Heart right ventricle (tissue), 16 donors: ENCODE data around the gene TRNT1. TPM values are rescaled to one million over a fixed set of nuclear protein-coding genes. Genes with fewer than 3 reads are reported as not detected.
A peak's percentile ranks its signal among the peaks of the same experiment; 100 is the strongest.

Source experiments
- ATAC-seq, 8 donors: fragments of 200-7000 bp; cut with Tn5 transposase; one replicate each; pipeline ENCODE4 v1.9.1; 2020; ENCODE audit warnings: mild to moderate bottlenecking in 8 of 8, moderate library complexity in 8 of 8, moderate number of reproducible peaks in 1 of 8
- DNase-seq, 2 donors: peaks; one replicate each; pipeline ENCODE4 v3.0.0-alpha.2; 2020
- H3K27ac ChIP-seq, 10 donors: fragments of 200-600 bp; sonication (generic) in 2 of 10; one replicate each; pipeline versions ENCODE4 v1.5.0 to v1.8.0; 2020 to 2022; ENCODE audit warnings: mild to moderate bottlenecking in 3 of 10
- H3K27me3 ChIP-seq, 7 donors: fragments of 200-600 bp; one replicate each; pipeline ENCODE4 v1.8.0; 2021 to 2022; ENCODE audit warnings: mild to moderate bottlenecking in 2 of 7
- H3K36me3 ChIP-seq, 9 donors: fragments of 200-600 bp; sonication (generic) in 1 of 9; one replicate each; pipeline versions ENCODE4 v1.5.0 to v1.8.0; 2020 to 2022; ENCODE audit warnings: mild to moderate bottlenecking in 2 of 9
- H3K4me1 ChIP-seq, 9 donors: fragments of 200-600 bp; sonication (generic) in 1 of 9; one replicate each; pipeline versions ENCODE4 v1.5.0 to v1.8.0; 2020 to 2022; ENCODE audit warnings: mild to moderate bottlenecking in 4 of 9
- H3K4me3 ChIP-seq, 10 donors: fragments of 200-600 bp; sonication (generic) in 2 of 10; one replicate each; pipeline versions ENCODE4 v1.5.0 to v1.8.0; 2020 to 2022; ENCODE audit warnings: mild to moderate bottlenecking in 7 of 10, moderate library complexity in 2 of 10
- H3K9me3 ChIP-seq, 11 donors: fragments of 200-600 bp in 10 of 11; sonication (generic) in 2 of 11; one replicate each; pipeline versions ENCODE4 v1.5.0 to v1.8.0; 2013 to 2022; ENCODE audit warnings: mild to moderate bottlenecking in 2 of 11, control low read depth in 1 of 11, moderate library complexity in 1 of 11
- WGBS, 2 donors: extraction: QIAGEN DNeasy Blood & Tissue Kit; methylation state at CpG; one replicate each; pipeline ENCODE4 v1.1.7; 2013; ENCODE audit warnings: inconsistent platforms in 1 of 2; 5-methylcytosine and 5-hydroxymethylcytosine counted together
- intact Hi-C, 10 donors: fragments of 100-400 bp; cut with DNase I; formaldehyde crosslinking; loops; one replicate each; pipeline versions ENCODE4 v1.11.1 to v1.14.2; 2022
- long read RNA-seq, 3 donors: library from polyadenylated mRNA; unstranded; transcript quantifications; one replicate each; pipeline ENCODE4 v2.0.0, GENCODE V29; 2020 to 2021
- polyA plus RNA-seq, 2 donors: library from polyadenylated mRNA; stranded (reverse); fragments of 200-250 nt; gene quantifications; one replicate each; pipeline ENCODE4 v1.2.3, GENCODE V29; 2013
- total RNA-seq, 10 donors: library from RNA; stranded (reverse); fragmentation: NEBNext Ultra II Directional in 3 of 10; extraction: Animal tissue kit (Norgen Biotek cat#: 25700) in 3 of 10; gene quantifications; one replicate each; pipeline versions ENCODE4 v1.2.1 to v1.2.4, GENCODE V29; 2021 to 2023
- TF ChIP-seq, protein P1 (sequence below), 9 donors: fragments of 200-600 bp; sonication (generic) in 2 of 9; IDR thresholded peaks; one replicate each; pipeline versions ENCODE4 v1.5.0 to v1.8.0; 2021 to 2022; ENCODE audit warnings: antibody characterized with exemption in 9 of 9, mild to moderate bottlenecking in 5 of 9, moderate library complexity in 1 of 9
- donor health status: Arrhythmogenic right ventricular cardiomyopathy.
- donor health status: ischemic (EF 13 %, LVEDD 7.1; RV severe dilation, severe dysfunction).
- donor health status: healthy with polysubstance abuse.
- donor health status: DM: no; HTN: yes; CAD: no.
- donor health status: DM: no; HTN: no; CAD: no.
- donor health status: ischemic (EF 25% LVEDD 6.9; RV normal size, moderate dysfunction).
- donor health status: ischemic (EF 25% LVEDD 5.7; RV mildly dilated, moderate dysfunction).
- donor health status: healthy.
- donor health status: DM: yes; HTN: yes; CAD: no.
- donor health status: Ischemic cardiomyopathy.
- donor health status: ischemic (EF 35%, LVEDD 5.7; RV mildly dilated, moderate dysfunction).
- donor health status: nonischemic (EF 11% LVEDD 7.7; RV severe dilation, severe dysfunction).
- donor health status: DM: yes; HTN: yes; CAD: no.
- donor health status: PGD.
- donor health status: ischemic (EF 29% LVEDD 5.4; RV normal size, mild dysfunction).
- donor health status: nonischemic (EF 23%, LVEDD 6.1; RV moderate dilation, normal function).

The TRNT1 gene
- 10 to 100 TPM in 7 of 10 donors, 1 to 10 TPM in 3; 5.8 to 14.5 (median 10.8) TPM for total RNA-seq
- polyA plus RNA-seq: 10 to 100 TPM in 1 of 2 donors, 1 to 10 TPM in 1; 9.1 to 10.6 TPM
- long read RNA-seq, donor 1, transcript TRNT1-201 (8 exons, 2,276 nt): major isoform, 9 of 17 reads
- long read RNA-seq, donor 1, partial matches to known transcripts: 4 of 17 reads
- long read RNA-seq, donor 1, other reads (novel, unspliced or antisense): 4 of 17 reads
- long read RNA-seq, donor 2, transcript TRNT1-201 (8 exons, 2,276 nt): major isoform, 11 of 15 reads
- long read RNA-seq, donor 2, partial matches to known transcripts: 1 of 15 reads
- long read RNA-seq, donor 2, other reads (novel, unspliced or antisense): 0 of 15 reads
- long read RNA-seq, donor 3, transcript TRNT1-201 (8 exons, 2,276 nt): major isoform, 59 of 94 reads
- long read RNA-seq, donor 3, partial matches to known transcripts: 8 of 94 reads
- long read RNA-seq, donor 3, other reads (novel, unspliced or antisense): 21 of 94 reads

- peaks cover 3 to 34% (median 24%) of the 10 kb centered on the region in 9 donors for H3K4me1 ChIP-seq
- H3K36me3 ChIP-seq: peaks cover 0 to 30% (median 20%) of the 10 kb centered on the region in 9 donors
- peak; percentile 96 for DNase-seq
- intact Hi-C loops: loop anchor here in 2 of 10 donors (2.0 to 10.0 kb wide), 3 partner anchors 51 to 1178 kb away; partner anchors contain the start of genes CRBN (in 2 of the 2) and SETMAR (in 1 of the 2)
- H3K9me3 ChIP-seq: no peaks in the 10 kb centered on the region
- TF ChIP-seq, protein P1, sequence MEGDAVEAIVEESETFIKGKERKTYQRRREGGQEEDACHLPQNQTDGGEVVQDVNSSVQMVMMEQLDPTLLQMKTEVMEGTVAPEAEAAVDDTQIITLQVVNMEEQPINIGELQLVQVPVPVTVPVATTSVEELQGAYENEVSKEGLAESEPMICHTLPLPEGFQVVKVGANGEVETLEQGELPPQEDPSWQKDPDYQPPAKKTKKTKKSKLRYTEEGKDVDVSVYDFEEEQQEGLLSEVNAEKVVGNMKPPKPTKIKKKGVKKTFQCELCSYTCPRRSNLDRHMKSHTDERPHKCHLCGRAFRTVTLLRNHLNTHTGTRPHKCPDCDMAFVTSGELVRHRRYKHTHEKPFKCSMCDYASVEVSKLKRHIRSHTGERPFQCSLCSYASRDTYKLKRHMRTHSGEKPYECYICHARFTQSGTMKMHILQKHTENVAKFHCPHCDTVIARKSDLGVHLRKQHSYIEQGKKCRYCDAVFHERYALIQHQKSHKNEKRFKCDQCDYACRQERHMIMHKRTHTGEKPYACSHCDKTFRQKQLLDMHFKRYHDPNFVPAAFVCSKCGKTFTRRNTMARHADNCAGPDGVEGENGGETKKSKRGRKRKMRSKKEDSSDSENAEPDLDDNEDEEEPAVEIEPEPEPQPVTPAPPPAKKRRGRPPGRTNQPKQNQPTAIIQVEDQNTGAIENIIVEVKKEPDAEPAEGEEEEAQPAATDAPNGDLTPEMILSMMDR (IDR thresholded peaks at IDR 0.05): no peak
- H3K27ac ChIP-seq: peak within 1 kb of the TSS; percentile 38 to 99 (median 94)
- H3K4me3 ChIP-seq: peak within 1 kb of the TSS; percentile 65 to 97 (median 88)
- H3K27me3 ChIP-seq: no peaks in the 10 kb centered on the region
- WGBS, 2 donors: 0 to 1% methylated on average over 94 to 99 of the region's 100 CpGs
- ATAC-seq: peak; percentile 99 to 100 (median 100)
These were observed at the start of gene TRNT1 for GRCh38 chr3:3126477-3127431. TRNT1 (plus strand) TSS chr3:3126940; CDS start chr3:3129041, 2,101 bp downstream.

DNA sequence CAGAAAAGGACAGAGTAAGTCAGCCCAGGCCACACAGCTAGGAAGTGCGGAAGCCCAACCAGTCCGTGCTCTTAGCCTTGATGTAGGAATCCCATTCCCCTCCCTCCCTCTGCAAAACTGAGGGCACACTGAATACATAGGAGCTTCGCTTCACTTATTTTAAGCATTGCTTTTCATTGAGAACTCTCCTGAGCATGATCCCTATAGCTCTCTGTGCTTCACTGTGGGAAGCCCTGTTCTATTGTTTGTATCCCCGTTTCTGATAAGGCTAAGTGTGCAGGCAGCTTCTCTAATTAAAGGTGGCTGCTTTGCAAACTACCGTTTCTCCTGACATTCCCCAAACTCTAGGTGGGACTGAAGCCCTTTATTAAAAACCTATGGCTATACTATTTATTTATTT, 46.4 kb upstream of the TRNT1 start:
- ATAC-seq (no peak), DNase-seq (no peak)
- H3K4me3 ChIP-seq: no peak overlapping the region
- intact Hi-C loops: no loop called here
- H3K4me1 ChIP-seq: no peaks in the 10 kb centered on the region
- TF ChIP-seq, protein P1 (IDR thresholded peaks at IDR 0.05): no peak
- no peaks in the 10 kb centered on the region for H3K9me3 ChIP-seq
- no peak overlapping the region for H3K27ac ChIP-seq
- WGBS, 2 donors: 51 to 55% methylated on average over 5 of the region's 5 CpGs
- H3K27me3 ChIP-seq: peaks cover 0 to 6% (median 0%) of the 10 kb centered on the region in 7 donors
- no peaks in the 10 kb centered on the region for H3K36me3 ChIP-seq

DNA sequence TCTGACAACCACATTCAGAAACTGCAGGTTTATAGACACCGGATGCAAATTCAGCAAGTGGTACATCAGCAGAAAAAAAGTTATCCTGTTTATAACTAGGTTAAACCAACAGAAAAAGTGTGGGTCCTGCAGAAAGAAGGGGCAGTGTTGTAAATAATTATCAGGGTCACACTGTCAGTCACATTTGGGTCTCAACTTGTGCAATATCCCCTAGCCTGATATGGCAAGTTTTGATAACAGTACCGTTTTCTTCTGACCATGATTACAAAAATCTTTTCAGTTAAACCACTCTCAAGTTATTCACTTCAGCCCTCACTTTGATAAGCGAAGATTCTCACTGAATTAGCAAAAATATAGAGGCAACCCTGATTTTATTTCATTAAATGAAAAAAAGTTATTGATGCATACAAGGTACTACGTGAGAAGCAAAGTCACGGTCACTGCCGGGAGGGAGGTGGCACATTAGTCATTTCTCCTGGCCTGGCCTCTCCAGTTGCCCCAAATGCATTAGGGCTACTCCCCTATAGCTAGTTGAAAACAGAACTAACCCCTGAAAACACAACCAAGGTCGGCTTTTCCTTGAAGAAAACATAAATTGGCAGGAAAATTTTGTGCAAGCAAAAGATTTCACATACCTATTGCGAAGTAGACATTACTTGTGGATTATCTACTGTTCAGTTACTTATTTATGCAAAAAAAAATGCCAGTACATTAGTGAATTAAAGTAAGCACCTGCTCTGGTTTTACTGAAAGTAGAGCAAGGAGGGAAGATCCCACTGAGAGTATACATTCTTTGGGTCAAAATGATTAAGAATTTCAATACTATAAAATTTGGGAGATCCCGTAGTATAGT, 45.1 kb upstream of the TRNT1 start:
- DNase-seq: no peak
- peaks cover 0 to 6% (median 0%) of the 10 kb centered on the region in 7 donors for H3K27me3 ChIP-seq
- no peak overlapping the region for H3K27ac ChIP-seq
- ATAC-seq: no peak
- no peaks in the 10 kb centered on the region for H3K4me1 ChIP-seq
- H3K4me3 ChIP-seq: no peak overlapping the region
- H3K9me3 ChIP-seq: no peaks in the 10 kb centered on the region
- WGBS, 2 donors: 76 to 81% methylated on average over 9 of the region's 9 CpGs
- intact Hi-C loops: no loop called here
- H3K36me3 ChIP-seq: no peaks in the 10 kb centered on the region
- TF ChIP-seq, protein P1 (IDR thresholded peaks at IDR 0.05): no peak
